Right renal pelvis (tissue), 4 donors: Measurements from ENCODE around the gene TMEM81. TPM values are rescaled to one million over a fixed set of nuclear protein-coding genes. Genes with fewer than 3 reads are reported as not detected.
A peak's percentile ranks its signal among the peaks of the same experiment; 100 is the strongest.

Source experiments
- DNase-seq, 4 donors: peaks; one replicate each; pipeline ENCODE4 v3.0.0-alpha.2; 2013; ENCODE audit warnings: low read depth in 4 of 4, low spot score in 3 of 4, missing footprints in 1 of 4
- polyA plus RNA-seq, 4 donors: library from polyadenylated mRNA; unstranded; fragments of 120-200 nt; gene quantifications; one replicate each; pipeline ENCODE4 v1.2.1, GENCODE V29; 2013; ENCODE audit not compliant: insufficient read length in 4 of 4

The TMEM81 gene
- polyA plus RNA-seq, 4 donors: 3.2 to 4.0 (median 3.9) TPM

DNA sequence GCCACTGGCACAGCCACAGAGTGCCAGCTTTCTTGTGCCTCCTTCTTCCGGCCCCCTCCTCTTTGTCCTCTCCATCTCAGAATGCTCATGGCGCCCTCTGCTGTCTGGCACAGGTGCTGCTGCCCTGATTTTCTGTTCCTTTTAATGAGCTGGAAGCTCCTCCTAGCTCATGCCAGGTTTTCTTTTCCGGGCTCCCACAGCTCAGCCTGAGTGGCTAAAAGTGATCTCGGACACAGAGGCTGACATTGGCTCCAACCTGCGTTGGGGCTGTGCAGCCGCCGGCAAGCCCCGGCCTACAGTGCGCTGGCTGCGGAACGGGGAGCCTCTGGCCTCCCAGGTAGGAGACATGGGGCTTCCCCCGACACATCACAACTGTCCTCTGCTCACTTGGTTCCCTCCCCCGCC, 22.6 kb downstream of the TMEM81 start:
- peak; percentile 73 to 79 (median 76) for DNase-seq

GRCh38 chr1:205061227-205061626, 23.0 kb downstream of the TMEM81 start:
- DNase-seq: no peak

DNA sequence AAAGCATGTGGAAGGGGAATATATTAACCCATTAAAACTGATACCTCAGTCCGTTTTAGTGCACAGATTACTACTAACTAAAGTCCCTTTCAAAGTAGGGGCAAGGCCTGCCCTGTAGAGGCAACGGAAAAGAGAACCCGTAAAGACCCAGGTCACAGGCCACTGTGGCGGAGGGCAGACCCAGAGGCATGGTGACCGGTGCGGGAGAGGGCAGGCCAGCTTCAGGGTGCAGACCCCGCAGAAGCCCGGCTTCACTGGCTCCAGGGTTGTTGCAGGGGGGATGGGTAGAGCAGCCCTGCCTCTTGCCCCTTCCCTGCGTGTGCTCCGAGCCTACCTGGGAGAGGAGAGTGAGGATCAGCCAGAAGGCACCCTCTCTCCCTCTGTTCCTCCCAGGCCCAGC, 23.5 kb downstream of the TMEM81 start:
- DNase-seq: no peak

- no peak for DNase-seq
These were observed 24.6 kb downstream of the TMEM81 start for GRCh38 chr1:205059660-205060059.

DNA sequence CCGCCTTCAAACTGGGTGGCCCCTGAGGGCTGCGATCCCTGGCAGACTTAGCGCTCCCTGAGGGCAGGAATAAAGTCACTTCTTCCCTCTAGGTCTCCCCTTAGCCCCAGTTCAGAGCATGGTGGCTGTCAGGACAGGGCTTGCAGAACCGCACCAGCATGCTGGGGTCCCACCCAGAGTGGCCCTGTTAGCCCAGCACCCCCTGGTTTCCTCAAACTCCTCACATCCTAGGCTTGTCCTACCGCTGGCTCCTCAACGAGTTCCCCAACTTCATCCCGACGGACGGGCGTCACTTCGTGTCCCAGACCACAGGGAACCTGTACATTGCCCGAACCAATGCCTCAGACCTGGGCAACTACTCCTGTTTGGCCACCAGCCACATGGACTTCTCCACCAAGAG, 25.4 kb downstream of the TMEM81 start:
- no peak for DNase-seq

GRCh38 chr1:205057808-205058575, 26.3 kb downstream of the TMEM81 start:
- no peak for DNase-seq

- no peak for DNase-seq
These were observed 27.2 kb downstream of the TMEM81 start for GRCh38 chr1:205056956-205057568.

DNA sequence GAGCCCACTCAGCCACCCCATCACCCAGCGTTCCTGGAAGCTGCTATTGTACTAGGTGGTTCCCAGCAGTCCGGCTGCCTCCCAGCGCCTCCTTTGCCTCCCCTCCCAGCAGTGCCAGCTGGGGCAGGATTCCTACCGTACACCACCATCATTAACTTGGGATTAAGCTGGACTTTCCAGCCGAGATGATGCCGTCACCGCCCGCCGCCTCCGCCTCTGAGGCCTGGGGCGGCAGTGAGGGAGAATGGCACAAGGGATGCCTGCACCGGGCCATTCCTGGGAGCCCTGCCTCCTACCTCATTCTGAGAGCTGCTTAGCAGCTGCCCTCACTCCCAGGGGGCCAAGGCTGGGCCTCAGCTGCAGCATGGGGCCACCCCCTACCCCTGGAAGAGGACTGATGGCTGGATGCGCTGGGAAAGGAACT, 28.1 kb downstream of the TMEM81 start:
- DNase-seq: no peak

GRCh38 chr1:205054013-205054412, 30.2 kb downstream of the TMEM81 start:
- no peak for DNase-seq

DNA sequence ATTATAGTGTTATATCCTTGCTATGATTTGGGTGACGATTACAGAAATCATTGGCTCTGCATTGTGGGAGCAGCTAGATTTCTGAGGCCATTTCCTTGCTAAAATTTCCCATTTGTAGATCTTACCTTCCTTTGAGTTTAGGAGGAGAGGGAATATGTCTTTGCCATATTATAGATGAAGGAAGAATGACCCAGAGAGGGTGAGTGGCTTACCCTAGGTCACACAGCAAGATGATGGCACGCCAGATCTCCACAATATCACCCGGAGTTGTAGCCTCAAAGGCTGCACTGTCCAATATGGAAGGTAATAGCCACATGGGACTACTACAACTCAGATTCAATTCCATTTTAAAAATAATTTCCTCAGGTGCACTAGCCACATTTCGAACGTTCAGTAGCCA, 31.0 kb downstream of the TMEM81 start:
- DNase-seq: no peak

DNA sequence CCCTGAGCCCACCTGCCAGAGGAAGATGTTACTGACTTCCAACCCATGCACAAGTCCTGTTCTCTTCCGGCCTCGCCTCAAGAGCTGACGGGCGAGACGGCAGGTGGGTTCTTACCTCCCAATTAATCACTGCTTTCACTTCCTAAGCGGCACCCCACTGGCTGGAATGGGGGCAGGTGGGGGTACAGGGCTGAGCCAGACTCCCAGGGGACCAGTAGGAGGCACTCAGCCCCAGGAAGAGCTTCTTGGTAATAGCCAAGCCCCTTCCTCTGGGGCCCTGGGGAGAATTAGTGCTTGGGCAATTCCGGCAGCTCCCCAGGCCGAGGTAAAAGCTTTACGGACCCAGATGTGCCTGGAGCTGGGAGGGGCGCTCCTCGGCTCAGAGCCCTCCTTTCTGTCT, 31.6 kb downstream of the TMEM81 start:
- no peak for DNase-seq

DNA sequence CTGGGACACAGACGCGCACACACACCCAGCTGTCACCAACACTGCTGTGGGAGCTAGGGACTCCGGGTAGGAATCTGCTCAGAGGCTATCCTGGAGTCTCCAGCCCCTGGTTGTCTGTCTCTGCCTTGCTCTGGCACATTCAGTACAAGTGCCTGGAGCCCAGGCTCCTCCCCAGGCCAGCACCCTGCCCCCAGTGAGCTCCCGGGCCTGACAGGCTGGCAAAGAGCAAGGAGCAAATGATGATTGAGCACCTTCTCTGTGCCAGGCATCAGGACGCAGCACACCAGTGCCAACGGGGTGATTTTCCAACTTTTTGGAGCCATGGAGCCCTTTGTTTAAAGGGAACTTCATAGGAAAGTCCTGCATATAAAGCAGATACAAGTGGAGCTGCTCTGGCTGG, 34.8 kb downstream of the TMEM81 start:
- no peak for DNase-seq

DNA sequence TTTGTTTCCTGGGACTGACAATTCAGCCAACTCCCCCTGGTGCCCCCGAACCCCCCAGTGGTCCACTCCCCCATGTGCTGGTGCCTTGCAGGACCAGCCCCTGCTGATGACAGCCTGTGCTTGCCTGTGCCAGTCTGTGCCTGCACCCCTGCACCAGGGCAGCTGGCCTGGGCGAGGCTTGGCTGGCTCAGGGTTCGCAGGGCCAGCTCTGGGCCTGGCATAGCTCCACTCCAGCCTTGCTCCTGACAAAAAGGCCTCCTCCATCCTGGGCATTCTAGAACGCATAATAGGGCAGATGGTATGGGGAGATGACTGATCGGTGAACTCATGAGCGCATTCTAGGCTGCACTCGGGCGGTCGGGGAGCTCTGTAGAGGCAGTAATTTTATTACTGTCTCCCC, 35.9 kb downstream of the TMEM81 start:
- DNase-seq: no peak

GRCh38 chr1:205047764-205048231, 36.5 kb downstream of the TMEM81 start:
- DNase-seq: no peak

- no peak for DNase-seq
These were observed 37.4 kb downstream of the TMEM81 start for GRCh38 chr1:205046870-205047269.

- no peak for DNase-seq
These were observed 39.1 kb downstream of the TMEM81 start for GRCh38 chr1:205045146-205045545.

- no peak for DNase-seq
These were observed 39.5 kb downstream of the TMEM81 start for GRCh38 chr1:205044741-205045140.

- no peak for DNase-seq
These were observed 40.4 kb downstream of the TMEM81 start for GRCh38 chr1:205043866-205044265.

- DNase-seq: no peak
These were observed 41.1 kb downstream of the TMEM81 start, which contains the start of gene CNTN2 for GRCh38 chr1:205042911-205043806. Gene CNTN2, plus strand, starts transcription at chr1:205043212. Its CDS starts 9,974 bp downstream, at chr1:205053186.

DNA sequence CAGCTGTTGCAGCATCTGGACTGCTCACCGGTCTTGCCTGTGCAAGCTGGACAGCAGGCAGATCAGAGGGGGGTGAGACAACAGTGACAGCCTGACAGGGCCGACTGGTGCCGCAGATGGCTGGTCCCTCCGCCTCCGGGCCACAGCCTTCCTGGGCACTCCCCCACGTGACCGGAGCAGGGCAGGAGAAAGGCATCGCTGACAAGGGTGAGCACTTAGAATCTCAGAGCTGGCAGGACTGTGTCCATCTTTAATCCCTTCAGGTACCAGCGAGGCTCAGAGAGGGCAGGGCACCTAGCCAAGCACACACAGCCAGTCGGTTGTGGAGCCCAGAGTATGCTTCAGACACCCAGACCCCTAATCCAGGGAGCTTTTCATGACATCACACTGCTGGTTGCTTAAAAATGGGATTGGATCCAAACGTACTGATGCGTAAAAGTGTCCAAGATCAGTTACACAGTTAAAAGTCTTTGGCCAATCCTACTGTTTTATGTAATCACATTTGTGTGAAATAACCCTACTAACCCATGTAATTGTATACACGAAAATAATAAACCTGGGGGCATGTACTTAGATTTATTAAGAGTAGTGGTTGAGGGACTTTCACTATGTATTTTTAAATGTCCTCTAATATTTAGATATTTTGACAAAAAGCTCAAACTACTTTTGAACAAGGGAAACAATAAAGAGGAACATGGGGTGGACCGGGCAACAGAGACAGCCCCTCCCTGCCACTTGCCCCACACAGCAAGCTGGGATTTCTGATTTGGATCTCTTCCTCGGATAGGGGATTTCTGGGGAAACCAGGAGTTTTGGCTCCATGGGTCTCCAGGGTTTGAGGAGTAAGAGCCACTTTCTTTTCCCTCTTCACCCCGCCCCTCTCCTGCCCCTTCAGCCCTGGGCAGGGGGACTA, 42.0 kb downstream of the TMEM81 start:
- no peak for DNase-seq
